SIG-M5 (cell line): ENCODE measurements around the gene RETREG1.
"Not testable (repeated sequence)": the region's sequence is repeated elsewhere in the genome, so short reads cannot be mapped to it uniquely, and the experiment has no call there.

Experiments
- DNase-seq: peaks from one replicate; lab custom pipeline; 2025; lab: John Stamatoyannopoulos, UW

RETREG1 gene

DNA sequence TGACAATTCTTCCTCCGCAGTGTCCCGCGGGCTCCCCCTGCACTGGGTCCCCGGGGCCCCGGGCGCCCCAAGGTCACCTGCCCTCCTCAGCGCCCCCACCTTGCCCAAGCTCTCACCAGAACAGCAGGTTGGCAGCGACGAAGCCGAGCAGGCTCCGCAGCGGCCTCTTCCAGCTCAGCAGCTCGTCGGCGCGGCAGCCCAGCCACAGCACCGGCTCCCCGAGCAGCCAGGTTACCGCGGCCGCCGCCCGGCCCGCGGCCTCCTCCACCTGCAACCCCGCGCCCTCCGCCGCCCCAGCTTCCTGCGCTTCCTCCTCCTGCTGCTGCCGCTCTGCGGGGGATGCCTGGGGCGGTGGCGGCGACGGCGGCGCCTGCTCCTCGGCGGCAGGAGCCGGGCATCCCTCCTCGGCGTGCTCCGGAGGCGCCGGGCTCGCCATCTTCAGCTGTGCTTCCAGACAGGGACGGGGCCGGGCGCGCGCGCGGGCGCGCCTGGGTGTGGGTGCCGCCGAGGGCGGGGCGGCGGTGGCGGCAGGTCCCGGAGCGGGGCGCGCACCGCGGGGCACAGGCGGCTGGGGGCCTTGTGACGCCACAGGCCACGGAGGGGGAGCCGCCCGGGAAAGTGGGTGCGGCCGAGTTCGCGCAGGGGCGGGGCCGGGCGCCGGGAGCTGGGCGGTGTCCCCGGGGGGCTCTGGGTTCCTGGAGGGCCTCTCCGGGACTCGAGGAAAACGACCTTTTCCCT lies at the start of gene RETREG1:
TSS of gene RETREG1 (minus strand) at position 462 of the 738 bp plus-strand sequence. CDS start at position 436, 26 bp downstream.
- no peak for DNase-seq

GRCh38 chr5:16666130-16666882 lies 49.5 kb upstream of the RETREG1 start:
- no peak for DNase-seq

DNA sequence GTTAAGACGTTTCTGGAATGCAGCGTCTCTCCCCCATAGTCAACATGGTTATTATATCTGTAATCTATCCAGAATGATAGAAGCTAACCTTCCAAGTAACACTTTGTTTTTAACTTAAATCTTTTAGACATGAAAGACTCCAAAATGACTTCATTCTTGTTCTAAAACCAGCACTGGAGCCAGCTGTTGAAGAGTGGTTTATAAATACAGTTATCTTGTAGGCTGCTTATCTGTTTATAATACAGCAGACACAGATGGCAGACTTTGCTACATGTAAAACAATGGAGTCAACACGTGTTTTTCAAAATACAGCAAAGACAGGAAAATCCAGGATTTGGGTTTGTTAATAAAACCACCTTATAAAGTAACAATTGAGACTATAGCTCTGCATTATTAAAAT lies 48.8 kb upstream of the RETREG1 start:
- DNase-seq, result no peak

GRCh38 chr5:16664368-16664767 lies 47.6 kb upstream of the RETREG1 start:
- no peak for DNase-seq

DNA sequence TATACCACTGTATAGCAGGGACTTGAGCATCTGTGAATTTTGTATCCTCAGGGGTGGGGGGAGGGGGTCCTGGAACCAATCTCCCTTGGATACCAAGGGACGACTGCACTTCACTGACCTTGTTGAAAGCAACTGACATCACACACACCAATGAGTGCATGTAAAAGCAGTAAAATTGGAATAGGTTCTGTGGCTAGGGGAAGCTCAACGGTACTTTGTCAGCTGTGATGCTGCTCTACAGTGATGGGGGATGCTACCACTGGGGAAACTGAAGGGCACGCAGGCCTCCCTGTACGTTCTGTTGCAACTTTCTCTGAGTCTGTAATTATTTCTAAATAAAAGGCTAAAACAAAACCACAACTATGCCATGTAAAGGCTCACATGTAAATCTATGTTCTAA lies 47.0 kb upstream of the RETREG1 start:
- no peak for DNase-seq

- no peak for DNase-seq
Measured at GRCh38 chr5:16661713-16662112, 44.9 kb upstream of the RETREG1 start.

- DNase-seq, result no peak
Measured at GRCh38 chr5:16660982-16661381, 44.2 kb upstream of the RETREG1 start.

GRCh38 chr5:16659536-16659935 lies 42.7 kb upstream of the RETREG1 start:
- DNase-seq, result no peak

DNA sequence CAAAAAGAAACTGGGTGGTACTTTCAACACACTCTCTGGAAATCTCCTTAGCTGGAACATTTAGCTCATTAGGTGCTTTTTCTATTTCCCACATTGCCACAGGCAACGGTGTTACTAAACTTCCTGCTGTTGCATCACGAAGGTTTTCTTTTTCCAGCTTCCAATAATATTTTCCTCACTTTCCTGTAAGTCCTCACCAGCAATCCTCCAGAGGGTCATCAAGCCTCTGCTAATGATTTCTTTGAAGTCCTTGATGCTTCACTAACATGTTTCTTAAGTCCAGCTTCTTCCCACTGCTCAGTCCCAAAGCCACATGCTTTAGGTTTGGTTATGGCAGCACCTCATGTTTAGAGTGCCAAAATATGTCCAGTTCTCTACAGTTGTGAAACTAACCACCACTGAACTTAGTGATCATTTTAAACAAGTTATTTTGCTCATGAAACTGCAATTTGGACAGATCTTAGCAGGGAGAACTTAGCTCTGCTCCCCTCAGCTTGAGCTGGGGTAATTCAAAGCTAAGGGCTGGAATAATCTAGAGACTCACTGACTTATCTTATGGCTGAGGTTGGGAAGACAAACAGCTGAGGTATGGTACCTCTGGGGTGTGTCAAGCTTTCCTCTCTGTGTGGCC lies 39.9 kb upstream of the RETREG1 start:
- DNase-seq, result no peak

GRCh38 chr5:16654647-16655334 lies 38.0 kb upstream of the RETREG1 start:
- DNase-seq, result no peak

DNA sequence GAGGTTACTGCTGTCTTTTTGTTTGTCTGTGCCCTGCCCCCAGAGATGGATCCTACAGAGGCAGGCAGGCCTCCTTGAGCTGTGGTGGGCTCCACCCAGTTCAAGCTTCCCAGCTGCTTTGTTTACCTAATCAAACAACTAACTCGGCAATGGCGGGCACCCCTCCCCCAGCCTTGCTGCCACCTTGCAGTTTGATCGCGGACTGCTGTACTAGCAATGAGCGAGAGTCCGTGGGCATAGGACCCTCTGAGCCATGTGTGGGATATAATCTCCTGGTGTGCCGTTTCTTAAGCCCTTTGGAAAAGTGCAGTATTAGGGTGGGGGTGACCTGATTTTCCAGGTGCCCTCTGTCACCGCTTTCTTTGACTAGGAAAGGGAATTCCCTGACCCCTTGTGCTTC lies 31.9 kb upstream of the RETREG1 start:
- not testable (repeated sequence) for DNase-seq

DNA sequence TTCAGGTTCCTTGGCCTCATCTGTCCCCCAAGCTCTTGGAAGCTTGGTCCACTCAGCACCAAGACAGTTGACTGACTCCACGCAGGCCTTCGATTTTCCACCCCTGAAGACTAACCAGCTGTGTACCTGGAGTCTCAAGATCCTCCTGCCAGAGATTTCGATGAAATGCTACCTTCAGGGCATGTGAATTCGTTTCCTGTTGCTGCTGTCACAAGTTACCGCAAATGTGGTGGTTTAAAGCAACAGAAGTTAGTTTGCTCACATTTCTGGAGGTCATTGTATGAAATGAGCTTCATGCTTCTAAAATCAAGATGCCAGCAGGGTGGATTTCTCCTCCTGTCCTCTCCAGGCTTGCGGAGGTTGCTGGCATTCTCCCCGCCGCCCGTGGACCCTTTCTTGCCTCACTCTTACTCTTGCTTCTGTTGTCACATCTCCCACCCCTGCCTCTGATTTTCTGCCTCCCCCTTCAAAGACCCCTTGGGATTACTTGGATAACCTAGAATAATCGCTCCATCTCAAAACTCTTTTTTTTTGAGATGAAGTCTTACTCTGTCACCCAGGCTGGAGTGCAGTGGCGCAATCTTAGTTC lies 27.6 kb upstream of the RETREG1 start:
- no peak for DNase-seq

- DNase-seq, result no peak
Measured at GRCh38 chr5:16642867-16643266, 26.1 kb upstream of the RETREG1 start.

DNA sequence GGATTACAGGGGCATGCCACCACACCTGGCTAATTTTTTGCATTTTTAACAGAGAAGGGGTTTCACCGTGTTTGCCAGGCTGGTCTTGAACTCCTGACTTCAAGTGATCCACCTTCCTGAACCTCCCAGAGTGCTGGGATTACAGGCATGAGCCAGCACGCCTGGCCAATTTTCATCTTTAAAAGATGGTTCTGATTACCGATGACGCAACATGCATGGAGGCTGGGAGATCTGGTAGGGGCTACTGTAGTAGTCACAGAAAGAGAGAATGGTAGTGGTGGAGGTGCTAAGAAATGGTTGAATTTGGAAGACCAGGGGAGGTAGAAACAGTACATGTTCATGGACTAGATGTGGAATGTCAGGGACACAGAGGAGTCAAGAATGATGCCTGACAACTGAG lies 22.4 kb upstream of the RETREG1 start:
- no peak for DNase-seq

- no peak for DNase-seq
Measured at GRCh38 chr5:16628376-16628775, 11.6 kb upstream of the RETREG1 start.

- DNase-seq, result peak; percentile 87
Measured at GRCh38 chr5:16626696-16627264, 10.0 kb upstream of the RETREG1 start.

- DNase-seq, result peak; percentile 56
Measured at GRCh38 chr5:16625096-16625495, 8.3 kb upstream of the RETREG1 start.

- no peak for DNase-seq
Measured at GRCh38 chr5:16619136-16619535, 2.3 kb upstream of the RETREG1 start.

- DNase-seq, result no peak
Measured at GRCh38 chr5:16618138-16618897, 1.5 kb upstream of the RETREG1 start.

- DNase-seq, result no peak
Measured at GRCh38 chr5:16617274-16617968, 624 bp upstream of the RETREG1 start.
